Adrenal gland (tissue), 12 donors: ENCODE measurements around the gene TMEM18. TPM values are rescaled to one million over a fixed set of nuclear protein-coding genes. Genes with fewer than 3 reads are reported as not detected.

Experiments used
- DNase-seq, 7 donors: peaks; one replicate each; pipeline ENCODE4 v3.0.0-alpha.2; 2019 to 2020
- H3K27ac ChIP-seq, 5 donors: fragments of 200-600 bp; sonication (generic) in 4 of 5; 1 replicate in 3 of 5; 2 replicates in 2 of 5; pipeline versions ENCODE4 v1.5.1 to v1.8.0; 2016 to 2020; ENCODE audit warnings: mild to moderate bottlenecking in 1 of 5
- H3K27me3 ChIP-seq: fragments of 200-600 bp; 2 replicates; pipeline ENCODE4 v1.8.0; 2021
- H3K36me3 ChIP-seq, 2 donors: fragments of 200-600 bp; replicated peaks in 1 of 2; 1 replicate in 1 of 2; 2 replicates in 1 of 2; pipeline versions ENCODE4 v1.5.1 to v1.8.0; 2018 to 2022
- H3K4me1 ChIP-seq, 2 donors: fragments of 200-600 bp; replicated peaks in 1 of 2; 1 replicate in 1 of 2; 2 replicates in 1 of 2; pipeline versions ENCODE4 v1.5.1 to v1.8.0; 2018 to 2021
- H3K4me3 ChIP-seq, 4 donors: fragments of 200-600 bp; sonication (generic) in 3 of 4; one replicate each; pipeline ENCODE4 v1.5.1; 2016 to 2018
- H3K9me3 ChIP-seq, 3 donors: fragments of 200-600 bp; sonication (generic) in 1 of 3; replicated peaks in 1 of 3; 1 replicate in 2 of 3; 2 replicates in 1 of 3; pipeline versions ENCODE4 v1.5.1 to v1.8.0; 2016 to 2021
- CTCF ChIP-seq, 6 experiments: fragments of 450-650 bp in 4 of 6; fragments of 200-600 bp in 2 of 6; sonication (generic) in 1 of 6; IDR thresholded peaks; 1 replicate in 5 of 6; 2 replicates in 1 of 6; pipeline versions ENCODE4 v1.5.1 to v1.8.0; 2016 to 2021; ENCODE audit warnings: antibody characterized with exemption in 6 of 6, mild to moderate bottlenecking in 2 of 6, moderate library complexity in 1 of 6
- POLR2A ChIP-seq, 2 donors: fragments of 450-650 bp; IDR thresholded peaks; one replicate each; pipeline ENCODE4 v1.6.1; 2017; ENCODE audit warnings: antibody characterized with exemption in 2 of 2, mild to moderate bottlenecking in 2 of 2, moderate library complexity in 1 of 2
- WGBS, 4 donors: extraction: QIAGEN DNeasy Blood & Tissue Kit in 2 of 4; methylation state at CpG; one replicate each; pipeline versions ENCODE4 v1.1.5 to v1.1.7; 2013 to 2017; 5-methylcytosine and 5-hydroxymethylcytosine counted together
- intact Hi-C, 2 donors: fragments of 100-400 bp; cut with DNase I; formaldehyde crosslinking; loops; one replicate each; pipeline versions ENCODE4 v1.14.1 to v1.15.0; 2022 to 2023
- polyA plus RNA-seq, 3 donors: library from polyadenylated mRNA; stranded (reverse); fragments of 200-250 nt in 2 of 3; fragments of 350-450 nt in 1 of 3; fragmentation: Illumina TruSeq in 1 of 3; extraction: RNeasy Lipid Tissue Mini Kit (QIAGEN cat#74804) in 1 of 3; gene quantifications; one replicate each; pipeline ENCODE4 v1.2.3, GENCODE V29; 2013 to 2014
- total RNA-seq, 9 donors: library from RNA; depleted of rRNA in 4 of 9; stranded (reverse); fragments of >200 nt in 4 of 9; fragments of 120-200 nt in 1 of 9; fragmentation: NEBNext Ultra II Directional in 1 of 9; extraction: Animal tissue kit (Norgen Biotek cat#: 25700) in 1 of 9; gene quantifications; one replicate each; pipeline versions ENCODE4 v1.1.0 to v1.2.4, GENCODE V29; 2013 to 2023
- donor health status: healthy with polysubstance abuse.
- donor health status: Bipolar disorder and iron deficiency.
- donor health status: DM: yes; HTN: yes; CAD: no.
- donor health status: DM: no; HTN: no; CAD: no.
- donor health status: DM: no; HTN: no; CAD: no.
- donor health status: DM: yes; HTN: yes; CAD: no.

TMEM18 gene
- total and polyA plus RNA-seq, 12 donors, result 17.2 to 56.9 (median 31.9) TPM

- Histone ChIP-seq H3K36me3 (no peaks in the 10 kb centered on the region), H3K4me3 (no peak overlapping the region), H3K27me3 (no peaks in the 10 kb centered on the region), H3K9me3 (no peaks in the 10 kb centered on the region), H3K4me1 (no peaks in the 10 kb centered on the region), H3K27ac (no peak overlapping the region)
- no peak for DNase-seq
- TF ChIP-seq POLR2A (IDR thresholded peaks at IDR 0.05) (no peak), CTCF (IDR thresholded peaks at IDR 0.05) (no peak)
- intact Hi-C loops, result loop anchor here (5.0 to 10.0 kb wide), 2 partner anchors 121 to 349 kb away; no protein-coding TSS in a partner anchor
- WGBS, 4 donors, result 81 to 87% (median 84%) methylated on average over 4 of the region's 4 CpGs
Observed at GRCh38 chr2:643761-644160, 33.4 kb downstream of the TMEM18 start.

GRCh38 chr2:643334-643733 is 33.9 kb downstream of the TMEM18 start:
- H3K4me1 ChIP-seq, result no peaks in the 10 kb centered on the region
- H3K9me3 ChIP-seq, result no peaks in the 10 kb centered on the region
- no peaks in the 10 kb centered on the region for H3K27me3 ChIP-seq
- no peak overlapping the region for H3K4me3 ChIP-seq
- no peaks in the 10 kb centered on the region for H3K36me3 ChIP-seq
- intact Hi-C loops, result loop anchor here (5.0 to 10.0 kb wide), 2 partner anchors 121 to 349 kb away; no protein-coding TSS in a partner anchor
- H3K27ac ChIP-seq, result no peak overlapping the region
- TF ChIP-seq CTCF (IDR thresholded peaks at IDR 0.05) (no peak), POLR2A (IDR thresholded peaks at IDR 0.05) (no peak)
- WGBS, 4 donors, result 85 to 91% (median 87%) methylated on average over 8 to 10 of the region's 10 CpGs
- DNase-seq, result peak in 1 of 7 donors; percentile 31

GRCh38 chr2:641872-642815 is 35.1 kb downstream of the TMEM18 start:
- intact Hi-C loops, result loop anchor here (5.0 to 10.0 kb wide), 2 partner anchors 120 to 347 kb away; no protein-coding TSS in a partner anchor
- no peak overlapping the region for H3K4me3 ChIP-seq
- TF ChIP-seq CTCF (IDR thresholded peaks at IDR 0.05) (no peak), POLR2A (IDR thresholded peaks at IDR 0.05) (no peak)
- DNase-seq, result peak in 1 of 7 donors; percentile 42
- H3K27me3 ChIP-seq, result no peaks in the 10 kb centered on the region
- WGBS, 4 donors, result 83 to 86% (median 86%) methylated on average over 27 to 35 of the region's 35 CpGs
- H3K9me3 ChIP-seq, result no peaks in the 10 kb centered on the region
- no peaks in the 10 kb centered on the region for H3K4me1 ChIP-seq
- no peaks in the 10 kb centered on the region for H3K36me3 ChIP-seq
- H3K27ac ChIP-seq, result no peak overlapping the region

GRCh38 chr2:641164-641871 is 35.9 kb downstream of the TMEM18 start:
- no peaks in the 10 kb centered on the region for H3K9me3 ChIP-seq
- 60 to 69% (median 65%) methylated on average over 9 of the region's 9 CpGs for WGBS, 4 donors
- no peaks in the 10 kb centered on the region for H3K27me3 ChIP-seq
- no peak overlapping the region for H3K27ac ChIP-seq
- peak in 1 of 7 donors; percentile 18 for DNase-seq
- no peak overlapping the region for H3K4me3 ChIP-seq
- no peaks in the 10 kb centered on the region for H3K36me3 ChIP-seq
- intact Hi-C loops, result loop anchor here (5.0 to 10.0 kb wide), 2 partner anchors 119 to 347 kb away; no protein-coding TSS in a partner anchor
- peaks cover 0 to 6% of the 10 kb centered on the region in 2 donors for H3K4me1 ChIP-seq
- TF ChIP-seq POLR2A (IDR thresholded peaks at IDR 0.05), result no peak
- no peak for TF ChIP-seq CTCF (IDR thresholded peaks at IDR 0.05)
